DND-41 (cell line): ENCODE measurements around the gene PMEL.
"Not testable (repeated sequence)": the region's sequence is repeated elsewhere in the genome, so short reads cannot be mapped to it uniquely, and the experiment has no call there.

Experiments
- ATAC-seq: fragments of 200-7000 bp; cut with Tn5 transposase; 3 replicates; pipeline ENCODE4 v1.9.1; 2021; ENCODE audit warnings: low read depth; ENCODE audit not compliant: insufficient read depth
- DNase-seq: peaks from one replicate; pipeline ENCODE4 v3.0.0-alpha.2; 2020
- H2AFZ ChIP-seq: 2 replicates; pipeline ENCODE4 v1.6.0; 2012; ENCODE audit warnings: low read depth, low read length
- H3K27ac ChIP-seq: 2 replicates; pipeline ENCODE4 v1.5.1; 2012; ENCODE audit warnings: low read length, inconsistent platforms
- H3K27me3 ChIP-seq: fragments of 200-600 bp; sonication (generic); 2 replicates; pipeline ENCODE4 v1.6.0; 2012; ENCODE audit warnings: low read length, mild to moderate bottlenecking, inconsistent platforms; ENCODE audit not compliant: insufficient read depth, poor library complexity
- H3K36me3 ChIP-seq: 2 replicates; pipeline ENCODE4 v1.5.1; 2012; ENCODE audit warnings: low read length, inconsistent platforms; ENCODE audit not compliant: insufficient read depth
- H3K4me1 ChIP-seq: 2 replicates; pipeline ENCODE4 v1.5.1; 2012; ENCODE audit warnings: mild to moderate bottlenecking, low read length; ENCODE audit not compliant: insufficient read depth
- H3K4me2 ChIP-seq: 2 replicates; pipeline ENCODE4 v1.6.0; 2012; ENCODE audit warnings: mild to moderate bottlenecking, moderate library complexity, low read length, inconsistent platforms; ENCODE audit not compliant: insufficient read depth
- H3K4me3 ChIP-seq, 2 experiments: fragments of 200-600 bp in 1 of 2; shearing (Covaris generic) in 1 of 2; 2 replicates each; pipeline ENCODE4 v1.5.1; 2012 to 2016; ENCODE audit warnings: inconsistent platforms in 2 of 2, low read length in 2 of 2, mild to moderate bottlenecking in 2 of 2, low read depth in 1 of 2, moderate library complexity in 1 of 2
- H3K79me2 ChIP-seq: 2 replicates; pipeline ENCODE4 v1.6.0; 2012; ENCODE audit warnings: low read length, inconsistent platforms; ENCODE audit not compliant: insufficient read depth
- H3K9ac ChIP-seq: 2 replicates; pipeline ENCODE4 v1.6.0; 2012; ENCODE audit warnings: low read depth, mild to moderate bottlenecking, inconsistent platforms, low read length, moderate library complexity
- H3K9me3 ChIP-seq: 2 replicates; pipeline ENCODE4 v1.5.1; 2012; ENCODE audit warnings: low read length, moderate library complexity, mild to moderate bottlenecking, inconsistent platforms; ENCODE audit not compliant: insufficient read depth, severe bottlenecking
- H4K20me1 ChIP-seq: 2 replicates; pipeline ENCODE4 v1.6.0; 2012; ENCODE audit warnings: low read length; ENCODE audit not compliant: insufficient read depth
- CTCF ChIP-seq: IDR thresholded peaks from 2 replicates; pipeline ENCODE4 v1.5.1; 2012; ENCODE audit warnings: borderline replicate concordance, low read length, moderate library complexity, mild to moderate bottlenecking; ENCODE audit not compliant: poor library complexity, severe bottlenecking; ENCODE audit errors: extremely low read depth
- EZH2 ChIP-seq: IDR thresholded peaks from 3 replicates; pipeline ENCODE4 v1.6.1; 2012; ENCODE audit warnings: borderline replicate concordance, low read depth, mild to moderate bottlenecking, moderate library complexity, low read length, inconsistent platforms; ENCODE audit not compliant: severe bottlenecking

PMEL gene

GRCh38 chr12:55995366-55995765 lies 29.5 kb upstream of the PMEL start:
- TF ChIP-seq CTCF, result no peak
- no peak for TF ChIP-seq EZH2
- Histone ChIP-seq H3K36me3 (peaks cover 36% of the 10 kb centered on the region), H3K4me3 (no peak overlapping the region), H3K27ac (no peak overlapping the region), H3K9me3 (no peaks in the 10 kb centered on the region), H2AFZ (no peak overlapping the region), H3K27me3 (no peaks in the 10 kb centered on the region), H3K79me2 (no peaks in the 10 kb centered on the region), H3K4me1 (no peaks in the 10 kb centered on the region), H3K4me2 (no peak overlapping the region), H4K20me1 (no peaks in the 10 kb centered on the region), H3K9ac (no peak overlapping the region)
- no peak for DNase-seq
- ATAC-seq, result no peak

DNA sequence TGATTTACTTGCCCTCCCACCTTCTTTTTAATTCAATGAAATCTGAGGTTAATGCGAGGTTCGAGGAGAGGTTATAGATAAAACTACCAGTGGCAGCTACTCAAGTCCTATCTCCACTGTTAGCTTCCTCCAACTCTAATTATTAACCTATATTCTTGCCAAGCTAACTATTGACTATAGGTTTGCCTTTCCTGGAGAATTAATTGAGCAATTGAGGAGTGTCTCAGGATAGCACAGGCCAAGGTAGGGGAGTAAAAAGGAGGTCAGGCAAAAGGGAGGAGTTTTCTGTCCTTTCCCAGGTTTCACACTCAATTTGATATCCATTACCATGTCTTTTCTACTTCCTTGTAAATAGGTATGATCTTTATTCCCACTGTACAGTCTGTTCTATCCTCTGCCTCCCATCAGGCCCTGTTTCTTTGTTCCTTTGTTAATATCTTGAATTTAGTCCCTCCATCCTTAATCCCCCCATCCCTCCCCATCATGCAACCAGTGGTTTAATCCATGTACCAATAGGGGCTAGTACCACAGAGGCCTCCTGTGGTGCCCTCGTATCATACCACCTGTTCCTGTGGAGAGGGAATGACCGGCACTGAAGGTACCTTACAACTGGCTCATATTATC lies 27.5 kb upstream of the PMEL start:
- H3K9me3 ChIP-seq, result no peaks in the 10 kb centered on the region
- peaks cover 52% of the 10 kb centered on the region for H3K36me3 ChIP-seq
- H3K4me3 ChIP-seq, result no peak overlapping the region
- H3K27ac ChIP-seq, result no peak overlapping the region
- no peaks in the 10 kb centered on the region for H4K20me1 ChIP-seq
- no peaks in the 10 kb centered on the region for H3K27me3 ChIP-seq
- H3K79me2 ChIP-seq, result no peaks in the 10 kb centered on the region
- no peak for DNase-seq
- no peak overlapping the region for H3K9ac ChIP-seq
- no peak overlapping the region for H3K4me2 ChIP-seq
- TF ChIP-seq CTCF, result no peak
- TF ChIP-seq EZH2, result no peak
- no peak for ATAC-seq
- no peaks in the 10 kb centered on the region for H3K4me1 ChIP-seq
- no peak overlapping the region for H2AFZ ChIP-seq

- Histone ChIP-seq H3K4me3 (no peak overlapping the region), H3K4me1 (no peaks in the 10 kb centered on the region), H3K27ac (no peak overlapping the region), H3K36me3 (peaks cover 68% of the 10 kb centered on the region), H4K20me1 (no peaks in the 10 kb centered on the region), H3K27me3 (no peaks in the 10 kb centered on the region), H3K4me2 (no peak overlapping the region), H2AFZ (no peak overlapping the region), H3K9me3 (no peaks in the 10 kb centered on the region), H3K79me2 (no peaks in the 10 kb centered on the region), H3K9ac (no peak overlapping the region)
- no peak for TF ChIP-seq EZH2
- no peak for TF ChIP-seq CTCF
- DNase-seq (no peak), ATAC-seq (no peak)
These were observed 25.3 kb upstream of the PMEL start for GRCh38 chr12:55991110-55991509.

GRCh38 chr12:55985976-55986375 lies 20.1 kb upstream of the PMEL start:
- not testable (repeated sequence) for H3K9me3 ChIP-seq, H3K27ac ChIP-seq, H3K79me2 ChIP-seq, H3K4me2 ChIP-seq, H2AFZ ChIP-seq, H4K20me1 ChIP-seq, H3K4me3 ChIP-seq, H3K4me1 ChIP-seq, DNase-seq, H3K27me3 ChIP-seq, H3K9ac ChIP-seq, ATAC-seq
- peaks cover 58% of the 10 kb centered on the region for H3K36me3 ChIP-seq
